Measurements from ENCODE around the gene NUP210. TPM values are rescaled to one million over a fixed set of nuclear protein-coding genes. Genes with fewer than 3 reads are reported as not detected.

NUP210 gene
- total RNA-seq, 1 donor: 0.45 TPM

Small RNA genes lying within 50 kb of the gene (small RNA-seq; reads per million reads assigned to genes)
- gene AC027124.2: not detected

Other genes starting within 250 kb of the NUP210 start
- gene HDAC11, start 60.0 kb upstream of the NUP210 start, total RNA-seq (ENCODE audit: low replicate concordance): 3.9 and 5.2 TPM in 2 replicates
- 452 and 600 TPM in 2 replicates for gene FBLN2, start 128.8 kb upstream of the NUP210 start, total RNA-seq (ENCODE audit: low replicate concordance)